ENCODE data around the gene CPT1B.
"Not testable (repeated sequence)": the region's sequence is repeated elsewhere in the genome, so short reads cannot be mapped to it uniquely, and the experiment has no call there.

Gene CPT1B

GRCh38 chr22:50540381-50540780 is 37.8 kb downstream of the CPT1B start:
- Histone ChIP-seq H3K27me3 (ENCODE audit: control insufficient read depth, insufficient read depth, low read length) (no peaks in the 10 kb centered on the region), H3K36me3 (ENCODE audit: control insufficient read depth, insufficient read depth, low read length) (no peaks in the 10 kb centered on the region), H3K4me3 (ENCODE audit: low read length) (no peak overlapping the region), H3K4me1 (ENCODE audit: control insufficient read depth, insufficient read depth, low read length) (no peaks in the 10 kb centered on the region), H3K9ac (ENCODE audit: low read length) (no peak overlapping the region), H3K27ac (ENCODE audit: low read depth, low read length) (no peak overlapping the region)

- Histone ChIP-seq H3K36me3 (ENCODE audit: control insufficient read depth, insufficient read depth, low read length) (no peaks in the 10 kb centered on the region), H3K4me1 (ENCODE audit: control insufficient read depth, insufficient read depth, low read length) (no peaks in the 10 kb centered on the region), H3K27ac (ENCODE audit: low read depth, low read length) (peak overlapping the region; percentile 32), H3K27me3 (ENCODE audit: control insufficient read depth, insufficient read depth, low read length) (no peaks in the 10 kb centered on the region), H3K9ac (ENCODE audit: low read length) (no peak overlapping the region), H3K4me3 (ENCODE audit: low read length) (no peak overlapping the region)
These were observed 40.5 kb downstream of the CPT1B start for GRCh38 chr22:50537765-50538164.

GRCh38 chr22:50536226-50536625 is 42.0 kb downstream of the CPT1B start:
- Histone ChIP-seq H3K27ac (ENCODE audit: low read depth, low read length) (no peak overlapping the region), H3K4me1 (ENCODE audit: control insufficient read depth, insufficient read depth, low read length) (no peaks in the 10 kb centered on the region), H3K9ac (ENCODE audit: low read length) (no peak overlapping the region), H3K27me3 (ENCODE audit: control insufficient read depth, insufficient read depth, low read length) (peaks cover 2% of the 10 kb centered on the region), H3K36me3 (ENCODE audit: control insufficient read depth, insufficient read depth, low read length) (no peaks in the 10 kb centered on the region), H3K4me3 (ENCODE audit: low read length) (no peak overlapping the region)

- Histone ChIP-seq H3K4me3 (ENCODE audit: low read length) (no peak overlapping the region), H3K4me1 (ENCODE audit: control insufficient read depth, insufficient read depth, low read length) (peaks cover 2% of the 10 kb centered on the region), H3K9ac (ENCODE audit: low read length) (no peak overlapping the region), H3K36me3 (ENCODE audit: control insufficient read depth, insufficient read depth, low read length) (no peaks in the 10 kb centered on the region), H3K27ac (ENCODE audit: low read depth, low read length) (no peak overlapping the region), H3K27me3 (ENCODE audit: control insufficient read depth, insufficient read depth, low read length) (peaks cover 9% of the 10 kb centered on the region)
These were observed 43.1 kb downstream of the CPT1B start for GRCh38 chr22:50535113-50535512.

- not testable (repeated sequence) for H3K4me1 ChIP-seq (ENCODE audit: control insufficient read depth, insufficient read depth, low read length); H3K4me3 ChIP-seq (ENCODE audit: low read length); H3K36me3 ChIP-seq (ENCODE audit: control insufficient read depth, insufficient read depth, low read length); H3K27me3 ChIP-seq (ENCODE audit: control insufficient read depth, insufficient read depth, low read length); H3K9ac ChIP-seq (ENCODE audit: low read length); H3K27ac ChIP-seq (ENCODE audit: low read depth, low read length)
These were observed 44.1 kb downstream of the CPT1B start for GRCh38 chr22:50533856-50534711.

GRCh38 chr22:50532824-50533796 is 45.1 kb downstream of the CPT1B start:
- no peak overlapping the region for H3K4me3 ChIP-seq (ENCODE audit: low read length)
- H3K36me3 ChIP-seq (ENCODE audit: control insufficient read depth, insufficient read depth, low read length) = no peaks in the 10 kb centered on the region
- no peak overlapping the region for H3K9ac ChIP-seq (ENCODE audit: low read length)
- H3K27me3 ChIP-seq (ENCODE audit: control insufficient read depth, insufficient read depth, low read length) = peaks cover 9% of the 10 kb centered on the region
- peaks cover 2% of the 10 kb centered on the region for H3K4me1 ChIP-seq (ENCODE audit: control insufficient read depth, insufficient read depth, low read length)
- no peak overlapping the region for H3K27ac ChIP-seq (ENCODE audit: low read depth, low read length)

GRCh38 chr22:50531962-50532674 is 46.1 kb downstream of the CPT1B start:
- no peak overlapping the region for H3K9ac ChIP-seq (ENCODE audit: low read length)
- H3K4me3 ChIP-seq (ENCODE audit: low read length) = peak overlapping the region; percentile 80
- peak overlapping the region; percentile 85 for H3K27ac ChIP-seq (ENCODE audit: low read depth, low read length)
- H3K36me3 ChIP-seq (ENCODE audit: control insufficient read depth, insufficient read depth, low read length) = no peaks in the 10 kb centered on the region
- peaks cover 9% of the 10 kb centered on the region for H3K27me3 ChIP-seq (ENCODE audit: control insufficient read depth, insufficient read depth, low read length)
- peaks cover 2% of the 10 kb centered on the region for H3K4me1 ChIP-seq (ENCODE audit: control insufficient read depth, insufficient read depth, low read length)

- Histone ChIP-seq H3K36me3 (ENCODE audit: control insufficient read depth, insufficient read depth, low read length) (no peaks in the 10 kb centered on the region), H3K4me3 (ENCODE audit: low read length) (peak overlapping the region; percentile 80), H3K27ac (ENCODE audit: low read depth, low read length) (peak overlapping the region; percentile 85), H3K4me1 (ENCODE audit: control insufficient read depth, insufficient read depth, low read length) (peaks cover 5% of the 10 kb centered on the region), H3K27me3 (ENCODE audit: control insufficient read depth, insufficient read depth, low read length) (peaks cover 9% of the 10 kb centered on the region), H3K9ac (ENCODE audit: low read length) (peak overlapping the region; percentile 97)
These were observed 46.7 kb downstream of the CPT1B start for GRCh38 chr22:50531546-50531961.

- peaks cover 6% of the 10 kb centered on the region for H3K4me1 ChIP-seq (ENCODE audit: control insufficient read depth, insufficient read depth, low read length)
- peak overlapping the region; percentile 97 for H3K9ac ChIP-seq (ENCODE audit: low read length)
- no peaks in the 10 kb centered on the region for H3K36me3 ChIP-seq (ENCODE audit: control insufficient read depth, insufficient read depth, low read length)
- peak overlapping the region; percentile 80 for H3K4me3 ChIP-seq (ENCODE audit: low read length)
- H3K27me3 ChIP-seq (ENCODE audit: control insufficient read depth, insufficient read depth, low read length) = peaks cover 9% of the 10 kb centered on the region
- H3K27ac ChIP-seq (ENCODE audit: low read depth, low read length) = peak overlapping the region; percentile 85
These were observed 47.2 kb downstream of the CPT1B start for GRCh38 chr22:50530877-50531545.

- Histone ChIP-seq H3K4me3 (ENCODE audit: low read length) (peak overlapping the region; percentile 67), H3K36me3 (ENCODE audit: control insufficient read depth, insufficient read depth, low read length) (no peaks in the 10 kb centered on the region), H3K27ac (ENCODE audit: low read depth, low read length) (peak overlapping the region; percentile 85), H3K4me1 (ENCODE audit: control insufficient read depth, insufficient read depth, low read length) (peaks cover 6% of the 10 kb centered on the region), H3K9ac (ENCODE audit: low read length) (peak overlapping the region; percentile 71), H3K27me3 (ENCODE audit: control insufficient read depth, insufficient read depth, low read length) (peaks cover 9% of the 10 kb centered on the region)
These were observed 47.7 kb downstream of the CPT1B start for GRCh38 chr22:50530580-50530876.

GRCh38 chr22:50529897-50530579 is 48.2 kb downstream of the CPT1B start, which contains the start of gene TYMP:
Gene TYMP, minus strand, starts transcription at chr22:50530012. Its CDS starts 303 bp downstream, at chr22:50529709.
- Histone ChIP-seq H3K9ac (ENCODE audit: low read length) (peak within 1 kb of the TSS; percentile 71), H3K27ac (ENCODE audit: low read depth, low read length) (peak within 1 kb of the TSS; percentile 85), H3K36me3 (ENCODE audit: control insufficient read depth, insufficient read depth, low read length) (no peaks in the 10 kb centered on the region), H3K27me3 (ENCODE audit: control insufficient read depth, insufficient read depth, low read length) (peaks cover 9% of the 10 kb centered on the region), H3K4me1 (ENCODE audit: control insufficient read depth, insufficient read depth, low read length) (peaks cover 6% of the 10 kb centered on the region), H3K4me3 (ENCODE audit: low read length) (peak within 1 kb of the TSS; percentile 80)

All from rectal smooth muscle tissue (tissue), 1 donor.